Pancreas (tissue), 10 donors: Measurements from ENCODE around the gene HPCAL4. TPM values are rescaled to one million over a fixed set of nuclear protein-coding genes. Genes with fewer than 3 reads are reported as not detected.

Experiments
- ATAC-seq, 4 donors: fragments of 200-7000 bp; cut with Tn5 transposase; one replicate each; pipeline versions ENCODE4 v1.8.0 to v1.9.1; 2020; ENCODE audit warnings: mild to moderate bottlenecking in 4 of 4, moderate library complexity in 4 of 4
- DNase-seq, 6 donors: peaks; one replicate each; pipeline ENCODE4 v3.0.0-alpha.2; 2020
- FAIRE-seq: peaks from 2 replicates; lab custom pipeline; 2012; peaks lifted over from hg19 to GRCh38; lab: Jason Lieb, UNC
- H3K27ac ChIP-seq, 4 donors: fragments of 200-600 bp; sonication (generic); 1 replicate in 3 of 4; 2 replicates in 1 of 4; pipeline versions ENCODE4 v1.5.0 to v1.8.0; 2020
- H3K27me3 ChIP-seq, 4 donors: fragments of 200-600 bp; one replicate each; pipeline ENCODE4 v1.8.0; 2021
- H3K36me3 ChIP-seq, 3 donors: fragments of 200-600 bp; sonication (generic) in 1 of 3; one replicate each; pipeline versions ENCODE4 v1.5.0 to v1.8.0; 2020 to 2021
- H3K4me1 ChIP-seq, 3 donors: fragments of 200-600 bp; one replicate each; pipeline ENCODE4 v1.8.0; 2021
- H3K4me3 ChIP-seq, 4 donors: fragments of 200-600 bp; sonication (generic) in 2 of 4; one replicate each; pipeline versions ENCODE4 v1.5.0 to v1.8.0; 2020 to 2021
- H3K9me3 ChIP-seq, 4 donors: fragments of 200-600 bp; one replicate each; pipeline ENCODE4 v1.8.0; 2021
- WGBS, 2 donors: extraction: QIAGEN DNeasy Blood & Tissue Kit; methylation state at CpG; one replicate each; pipeline ENCODE4 v1.1.7; 2013; 5-methylcytosine and 5-hydroxymethylcytosine counted together
- intact Hi-C, 3 donors: fragments of 100-400 bp; cut with DNase I; formaldehyde crosslinking; loops; one replicate each; pipeline versions ENCODE4 v1.11.1 to v1.14.2; 2022
- polyA plus RNA-seq, 2 donors: library from polyadenylated mRNA; stranded (reverse); fragments of 200-250 nt; gene quantifications; one replicate each; pipeline ENCODE4 v1.2.3, GENCODE V29; 2013
- total RNA-seq, 6 donors: library from RNA; stranded (reverse); fragmentation: NEBNext Ultra II Directional in 4 of 6; extraction: Animal tissue kit (Norgen Biotek cat#: 25700) in 4 of 6; gene quantifications; one replicate each; pipeline versions ENCODE4 v1.2.1 to v1.2.4, GENCODE V29; 2021 to 2023
- TF ChIP-seq, protein P1 (sequence below), 4 donors: fragments of 200-600 bp; sonication (generic) in 3 of 4; IDR thresholded peaks; one replicate each; pipeline versions ENCODE4 v1.5.0 to v1.8.0; 2021; ENCODE audit warnings: antibody characterized with exemption in 4 of 4
- donor health status: healthy with polysubstance abuse.
- donor health status: DM: no; HTN: no; CAD: no; lungs with moderate emphysema.
- donor health status: DM: no; HTN: no; CAD: no.
- donor health status: control.
- donor health status: control.
- donor health status: Bipolar disorder and iron deficiency.
- donor health status: DM: yes; HTN: yes; CAD: no.
- donor health status: DM: no; HTN: no; CAD: no.
- donor health status: DM: no; HTN: no; CAD: no.
- donor health status: DM: yes; HTN: yes; CAD: no.

The HPCAL4 gene
- total and polyA plus RNA-seq, 8 donors: 0.15 to 7.8 (median 1.2) TPM

DNA sequence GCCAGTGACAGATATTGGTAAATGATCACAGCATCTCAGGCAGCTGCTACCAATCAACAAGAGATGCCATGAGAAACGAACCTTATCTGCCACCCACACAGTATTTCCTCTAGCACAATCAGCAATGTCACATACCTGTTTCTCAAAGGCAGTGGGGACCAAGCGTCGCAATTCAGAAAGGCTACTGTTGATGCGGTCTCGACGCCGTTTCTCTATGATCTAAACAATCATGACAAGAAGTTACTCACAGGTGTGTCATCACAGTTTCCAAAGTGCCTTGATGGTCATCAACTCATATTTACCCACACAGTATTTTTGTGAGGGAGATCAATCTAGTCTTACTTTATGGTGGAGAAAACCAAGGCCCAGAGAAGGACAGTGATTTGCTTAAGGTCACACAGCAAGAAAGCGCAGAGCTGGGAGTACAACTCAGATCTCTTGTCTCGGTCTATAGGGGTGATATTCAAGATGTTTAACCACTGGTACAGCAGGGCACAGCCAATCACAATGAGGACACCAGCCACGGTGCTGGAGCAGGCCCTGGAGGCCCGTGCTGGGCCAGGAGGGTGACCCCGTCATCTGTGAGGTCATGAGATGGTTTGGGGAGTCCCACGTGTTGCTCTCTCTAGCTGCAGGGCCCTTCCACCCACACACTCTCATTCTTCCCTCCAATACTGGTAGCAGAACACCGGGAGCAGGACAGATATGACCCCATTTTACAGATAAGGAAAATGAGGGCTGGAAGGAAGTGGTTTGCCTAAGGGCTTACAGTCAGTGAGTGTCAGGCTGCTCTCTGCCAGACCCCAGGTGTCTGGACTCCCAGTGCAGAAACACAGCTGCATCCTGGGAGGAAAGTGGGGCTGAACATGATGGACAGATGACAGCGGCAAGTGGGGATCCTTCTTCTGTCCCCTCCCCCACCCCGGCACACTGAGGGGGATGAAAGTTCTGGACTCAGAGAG lies 59.6 kb downstream of the HPCAL4 start:
- Histone ChIP-seq H3K4me1 (peaks cover 0 to 21% (median 14%) of the 10 kb centered on the region in 3 donors), H3K4me3 (peak overlapping the region in 1 of 4 donors; percentile 38), H3K27ac (no peak overlapping the region), H3K36me3 (peaks cover 0 to 50% (median 24%) of the 10 kb centered on the region in 3 donors), H3K27me3 (no peaks in the 10 kb centered on the region), H3K9me3 (no peaks in the 10 kb centered on the region)
- no peak for FAIRE-seq
- 68 to 73% methylated on average over 16 of the region's 16 CpGs for WGBS, 2 donors
- intact Hi-C loops: no loop called here
- ATAC-seq: no peak
- DNase-seq: no peak
- TF ChIP-seq, protein P1, sequence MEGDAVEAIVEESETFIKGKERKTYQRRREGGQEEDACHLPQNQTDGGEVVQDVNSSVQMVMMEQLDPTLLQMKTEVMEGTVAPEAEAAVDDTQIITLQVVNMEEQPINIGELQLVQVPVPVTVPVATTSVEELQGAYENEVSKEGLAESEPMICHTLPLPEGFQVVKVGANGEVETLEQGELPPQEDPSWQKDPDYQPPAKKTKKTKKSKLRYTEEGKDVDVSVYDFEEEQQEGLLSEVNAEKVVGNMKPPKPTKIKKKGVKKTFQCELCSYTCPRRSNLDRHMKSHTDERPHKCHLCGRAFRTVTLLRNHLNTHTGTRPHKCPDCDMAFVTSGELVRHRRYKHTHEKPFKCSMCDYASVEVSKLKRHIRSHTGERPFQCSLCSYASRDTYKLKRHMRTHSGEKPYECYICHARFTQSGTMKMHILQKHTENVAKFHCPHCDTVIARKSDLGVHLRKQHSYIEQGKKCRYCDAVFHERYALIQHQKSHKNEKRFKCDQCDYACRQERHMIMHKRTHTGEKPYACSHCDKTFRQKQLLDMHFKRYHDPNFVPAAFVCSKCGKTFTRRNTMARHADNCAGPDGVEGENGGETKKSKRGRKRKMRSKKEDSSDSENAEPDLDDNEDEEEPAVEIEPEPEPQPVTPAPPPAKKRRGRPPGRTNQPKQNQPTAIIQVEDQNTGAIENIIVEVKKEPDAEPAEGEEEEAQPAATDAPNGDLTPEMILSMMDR (IDR thresholded peaks at IDR 0.05): no peak

GRCh38 chr1:39628807-39629350 lies 62.4 kb downstream of the HPCAL4 start:
- no peak for ATAC-seq
- Histone ChIP-seq H3K36me3 (peaks cover 0 to 60% (median 27%) of the 10 kb centered on the region in 3 donors), H3K27me3 (no peaks in the 10 kb centered on the region), H3K4me3 (no peak overlapping the region), H3K27ac (no peak overlapping the region), H3K4me1 (peaks cover 0 to 14% (median 9%) of the 10 kb centered on the region in 3 donors), H3K9me3 (no peaks in the 10 kb centered on the region)
- no peak for DNase-seq
- intact Hi-C loops: no loop called here
- TF ChIP-seq, protein P1 (IDR thresholded peaks at IDR 0.05): no peak
- WGBS, 2 donors: 94 to 96% methylated on average over 9 to 11 of the region's 11 CpGs
- FAIRE-seq: no peak

Other genes with a start within 250 kb of the HPCAL4 start
- 1 to 10 TPM in 5 of 6 donors, under 1 TPM in 1; 0.71 to 6.0 (median 1.7) TPM for gene BMP8A, start 199.8 kb downstream of the HPCAL4 start, total RNA-seq
- gene BMP8A, start 199.8 kb downstream of the HPCAL4 start, polyA plus RNA-seq: under 1 TPM; 0.26 to 0.38 TPM
- 100 to 1,000 TPM; 322 to 675 (median 563) TPM for gene PABPC4, start 114.6 kb downstream of the HPCAL4 start, total RNA-seq
- 100 to 1,000 TPM; 166 to 263 TPM for gene PABPC4, start 114.6 kb downstream of the HPCAL4 start, polyA plus RNA-seq
- gene HEYL, start 51.8 kb downstream of the HPCAL4 start, total RNA-seq: 10 to 100 TPM; 22.9 to 34.6 (median 32.3) TPM
- gene HEYL, start 51.8 kb downstream of the HPCAL4 start, polyA plus RNA-seq: 10 to 100 TPM; 12.0 to 19.3 TPM
- 1 to 10 TPM in 4 of 6 donors, under 1 TPM in 2; 0.56 to 4.5 (median 2.3) TPM for gene NT5C1A, start 19.3 kb downstream of the HPCAL4 start, total RNA-seq
- under 1 TPM; 0.07 to 0.34 TPM for gene NT5C1A, start 19.3 kb downstream of the HPCAL4 start, polyA plus RNA-seq
- 10 to 100 TPM; 18.1 to 36.8 (median 27.1) TPM for gene PPIE, start 47.4 kb upstream of the HPCAL4 start, total RNA-seq
- gene PPIE, start 47.4 kb upstream of the HPCAL4 start, polyA plus RNA-seq: 10 to 100 TPM; 23.7 to 42.5 TPM
- gene OXCT2, start 79.9 kb upstream of the HPCAL4 start, total RNA-seq: 1 to 10 TPM in 1 of 6 donors, under 1 TPM in 5; 0.55 to 2.2 (median 0.93) TPM
- 1 to 10 TPM; 1.7 to 2.3 TPM for gene OXCT2, start 79.9 kb upstream of the HPCAL4 start, polyA plus RNA-seq
- gene BMP8B, start 97.4 kb upstream of the HPCAL4 start, total RNA-seq: 1 to 10 TPM; 2.4 to 6.4 (median 3.7) TPM
- 1 to 10 TPM; 1.4 to 3.0 TPM for gene BMP8B, start 97.4 kb upstream of the HPCAL4 start, polyA plus RNA-seq
- gene TRIT1, start 192.1 kb upstream of the HPCAL4 start, total RNA-seq: 10 to 100 TPM in 5 of 6 donors, 1 to 10 TPM in 1; 9.9 to 14.5 (median 12.1) TPM
- gene TRIT1, start 192.1 kb upstream of the HPCAL4 start, polyA plus RNA-seq: 10 to 100 TPM; 14.3 to 17.7 TPM
- gene MYCL, start 210.5 kb upstream of the HPCAL4 start, total RNA-seq: 10 to 100 TPM in 2 of 6 donors, 1 to 10 TPM in 4; 3.4 to 17.9 (median 7.2) TPM
- 1 to 10 TPM; 1.4 to 3.0 TPM for gene MYCL, start 210.5 kb upstream of the HPCAL4 start, polyA plus RNA-seq